ENCODE data around the gene OGFRL1.

- TF ChIP-seq REST (IDR thresholded peaks at IDR 0.05; ENCODE audit: insufficient read depth in 1 of 2, low read depth in 2 of 2, low read length in 2 of 2) (no peak), POLR2AphosphoS5 (IDR thresholded peaks at IDR 0.05; ENCODE audit: low read depth, low read length) (no peak), TAF1 (IDR thresholded peaks at IDR 0.05; ENCODE audit: borderline replicate concordance, insufficient read depth, low read length) (no peak)
Observed at GRCh38 chr6:71290611-71291010, 2.0 kb downstream of the OGFRL1 start.

Data from PFSK-1 (cell line).